ENCODE data around the gene ELF3. TPM values are rescaled to one million over a fixed set of nuclear protein-coding genes. Genes with fewer than 3 reads are reported as not detected.

Gene ELF3
- total and polyA plus RNA-seq, 2 of the 13 experiments (the other 11 are each of a cell fraction or from before 2014, with no cell fraction given), result 11.5 to 55.1 TPM

DNA sequence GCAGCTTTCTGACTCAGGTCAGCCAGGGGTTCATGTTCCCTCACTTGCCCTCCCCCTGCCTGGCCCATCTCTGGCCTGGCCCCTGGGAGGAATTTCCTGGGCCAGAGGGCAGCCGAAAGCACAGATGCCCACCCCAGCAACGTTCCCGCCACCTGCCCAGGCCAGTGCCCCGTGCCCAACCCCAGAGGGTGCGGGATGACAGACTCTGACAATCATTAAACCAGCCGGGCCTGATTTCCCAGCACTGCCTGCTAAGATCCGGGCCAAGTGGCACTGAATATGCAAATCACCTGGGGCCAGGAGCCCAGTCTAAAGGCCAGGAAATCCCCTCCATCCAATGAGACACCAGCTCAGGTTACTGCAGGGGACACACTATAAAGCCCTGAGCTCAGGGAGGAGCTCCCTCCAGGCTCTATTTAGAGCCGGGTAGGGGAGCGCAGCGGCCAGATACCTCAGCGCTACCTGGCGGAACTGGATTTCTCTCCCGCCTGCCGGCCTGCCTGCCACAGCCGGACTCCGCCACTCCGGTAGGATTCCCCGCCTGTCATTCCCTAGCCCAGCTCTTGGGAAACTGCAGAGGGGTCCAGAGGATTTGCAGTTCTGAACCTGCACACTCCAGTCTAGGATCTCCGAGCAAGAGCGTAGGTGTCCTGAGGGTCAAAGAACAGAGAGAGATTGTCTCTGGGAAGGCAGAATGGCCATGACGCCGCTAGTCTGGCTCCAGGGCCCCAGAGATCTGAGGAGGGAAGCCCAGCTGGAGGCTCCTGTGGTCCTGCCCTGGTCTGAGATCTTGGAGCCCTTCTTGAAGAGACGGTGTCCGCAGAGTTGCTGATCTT lies at the start of gene ELF3 (continued):
- TF ChIP-seq IRF2 (CRISPR knock-in tag; IDR thresholded peaks at IDR 0.05) (peak; percentile 18; the same call in 1 of the 2 replicates), TOE1 (CRISPR knock-in tag; IDR thresholded peaks at IDR 0.05) (no peak), TCF7 (IDR thresholded peaks at IDR 0.05; ENCODE audit: low read depth) (no peak), RARG (CRISPR knock-in tag; IDR thresholded peaks at IDR 0.05; ENCODE audit: low read depth) (no peak), RBAK (CRISPR knock-in tag; IDR thresholded peaks at IDR 0.05) (no peak), ZNF674 (CRISPR knock-in tag; IDR thresholded peaks at IDR 0.05; ENCODE audit: low read depth) (no peak), ZNF562 (CRISPR knock-in tag; IDR thresholded peaks at IDR 0.05; ENCODE audit: borderline replicate concordance) (no peak), ELF1 (CRISPR knock-in tag; IDR thresholded peaks at IDR 0.05) (peak; percentile 46; the same call in 1 of the 2 replicates), XBP1 (CRISPR knock-in tag; IDR thresholded peaks at IDR 0.05) (no peak), GPN1 (CRISPR knock-in tag; IDR thresholded peaks at IDR 0.05; ENCODE audit: borderline replicate concordance) (no peak), ZMYM3 (CRISPR knock-in tag; IDR thresholded peaks at IDR 0.05) (no peak), ZNF446 (CRISPR knock-in tag; IDR thresholded peaks at IDR 0.05) (0 out of 2 replicates have a peak, but pooled peaks have one; percentile 69), BRCA1 (CRISPR knock-in tag; IDR thresholded peaks at IDR 0.05) (no peak), ZNF749 (CRISPR knock-in tag; IDR thresholded peaks at IDR 0.05; ENCODE audit: borderline replicate concordance) (no peak), ZNF83 (CRISPR knock-in tag; IDR thresholded peaks at IDR 0.05; ENCODE audit: borderline replicate concordance) (no peak)
- TF ChIP-seq, protein P1, sequence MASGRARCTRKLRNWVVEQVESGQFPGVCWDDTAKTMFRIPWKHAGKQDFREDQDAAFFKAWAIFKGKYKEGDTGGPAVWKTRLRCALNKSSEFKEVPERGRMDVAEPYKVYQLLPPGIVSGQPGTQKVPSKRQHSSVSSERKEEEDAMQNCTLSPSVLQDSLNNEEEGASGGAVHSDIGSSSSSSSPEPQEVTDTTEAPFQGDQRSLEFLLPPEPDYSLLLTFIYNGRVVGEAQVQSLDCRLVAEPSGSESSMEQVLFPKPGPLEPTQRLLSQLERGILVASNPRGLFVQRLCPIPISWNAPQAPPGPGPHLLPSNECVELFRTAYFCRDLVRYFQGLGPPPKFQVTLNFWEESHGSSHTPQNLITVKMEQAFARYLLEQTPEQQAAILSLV (CRISPR knock-in tag; IDR thresholded peaks at IDR 0.05; ENCODE audit: borderline replicate concordance), result no peak
- TF ChIP-seq, protein P2, sequence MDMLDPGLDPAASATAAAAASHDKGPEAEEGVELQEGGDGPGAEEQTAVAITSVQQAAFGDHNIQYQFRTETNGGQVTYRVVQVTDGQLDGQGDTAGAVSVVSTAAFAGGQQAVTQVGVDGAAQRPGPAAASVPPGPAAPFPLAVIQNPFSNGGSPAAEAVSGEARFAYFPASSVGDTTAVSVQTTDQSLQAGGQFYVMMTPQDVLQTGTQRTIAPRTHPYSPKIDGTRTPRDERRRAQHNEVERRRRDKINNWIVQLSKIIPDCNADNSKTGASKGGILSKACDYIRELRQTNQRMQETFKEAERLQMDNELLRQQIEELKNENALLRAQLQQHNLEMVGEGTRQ (IDR thresholded peaks at IDR 0.05; ENCODE audit: low read depth, low read length), result no peak
- TF ChIP-seq, protein P2 (CRISPR knock-in tag; IDR thresholded peaks at IDR 0.05; ENCODE audit: borderline replicate concordance), result no peak
- TF ChIP-seq, protein P3, sequence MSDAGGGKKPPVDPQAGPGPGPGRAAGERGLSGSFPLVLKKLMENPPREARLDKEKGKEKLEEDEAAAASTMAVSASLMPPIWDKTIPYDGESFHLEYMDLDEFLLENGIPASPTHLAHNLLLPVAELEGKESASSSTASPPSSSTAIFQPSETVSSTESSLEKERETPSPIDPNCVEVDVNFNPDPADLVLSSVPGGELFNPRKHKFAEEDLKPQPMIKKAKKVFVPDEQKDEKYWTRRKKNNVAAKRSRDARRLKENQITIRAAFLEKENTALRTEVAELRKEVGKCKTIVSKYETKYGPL (CRISPR knock-in tag; IDR thresholded peaks at IDR 0.05), result no peak
- TF ChIP-seq, protein P4, sequence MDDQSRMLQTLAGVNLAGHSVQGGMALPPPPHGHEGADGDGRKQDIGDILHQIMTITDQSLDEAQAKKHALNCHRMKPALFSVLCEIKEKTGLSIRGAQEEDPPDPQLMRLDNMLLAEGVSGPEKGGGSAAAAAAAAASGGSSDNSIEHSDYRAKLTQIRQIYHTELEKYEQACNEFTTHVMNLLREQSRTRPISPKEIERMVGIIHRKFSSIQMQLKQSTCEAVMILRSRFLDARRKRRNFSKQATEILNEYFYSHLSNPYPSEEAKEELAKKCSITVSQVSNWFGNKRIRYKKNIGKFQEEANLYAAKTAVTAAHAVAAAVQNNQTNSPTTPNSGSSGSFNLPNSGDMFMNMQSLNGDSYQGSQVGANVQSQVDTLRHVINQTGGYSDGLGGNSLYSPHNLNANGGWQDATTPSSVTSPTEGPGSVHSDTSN (CRISPR knock-in tag; IDR thresholded peaks at IDR 0.05; ENCODE audit: borderline replicate concordance), result no peak
- TF ChIP-seq, protein P5, sequence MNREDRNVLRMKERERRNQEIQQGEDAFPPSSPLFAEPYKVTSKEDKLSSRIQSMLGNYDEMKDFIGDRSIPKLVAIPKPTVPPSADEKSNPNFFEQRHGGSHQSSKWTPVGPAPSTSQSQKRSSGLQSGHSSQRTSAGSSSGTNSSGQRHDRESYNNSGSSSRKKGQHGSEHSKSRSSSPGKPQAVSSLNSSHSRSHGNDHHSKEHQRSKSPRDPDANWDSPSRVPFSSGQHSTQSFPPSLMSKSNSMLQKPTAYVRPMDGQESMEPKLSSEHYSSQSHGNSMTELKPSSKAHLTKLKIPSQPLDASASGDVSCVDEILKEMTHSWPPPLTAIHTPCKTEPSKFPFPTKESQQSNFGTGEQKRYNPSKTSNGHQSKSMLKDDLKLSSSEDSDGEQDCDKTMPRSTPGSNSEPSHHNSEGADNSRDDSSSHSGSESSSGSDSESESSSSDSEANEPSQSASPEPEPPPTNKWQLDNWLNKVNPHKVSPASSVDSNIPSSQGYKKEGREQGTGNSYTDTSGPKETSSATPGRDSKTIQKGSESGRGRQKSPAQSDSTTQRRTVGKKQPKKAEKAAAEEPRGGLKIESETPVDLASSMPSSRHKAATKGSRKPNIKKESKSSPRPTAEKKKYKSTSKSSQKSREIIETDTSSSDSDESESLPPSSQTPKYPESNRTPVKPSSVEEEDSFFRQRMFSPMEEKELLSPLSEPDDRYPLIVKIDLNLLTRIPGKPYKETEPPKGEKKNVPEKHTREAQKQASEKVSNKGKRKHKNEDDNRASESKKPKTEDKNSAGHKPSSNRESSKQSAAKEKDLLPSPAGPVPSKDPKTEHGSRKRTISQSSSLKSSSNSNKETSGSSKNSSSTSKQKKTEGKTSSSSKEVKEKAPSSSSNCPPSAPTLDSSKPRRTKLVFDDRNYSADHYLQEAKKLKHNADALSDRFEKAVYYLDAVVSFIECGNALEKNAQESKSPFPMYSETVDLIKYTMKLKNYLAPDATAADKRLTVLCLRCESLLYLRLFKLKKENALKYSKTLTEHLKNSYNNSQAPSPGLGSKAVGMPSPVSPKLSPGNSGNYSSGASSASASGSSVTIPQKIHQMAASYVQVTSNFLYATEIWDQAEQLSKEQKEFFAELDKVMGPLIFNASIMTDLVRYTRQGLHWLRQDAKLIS (CRISPR knock-in tag; IDR thresholded peaks at IDR 0.05), result no peak; the same call in 1 of the 2 replicates
